ENCODE results near the gene TMEM182.
A peak's percentile ranks its signal among the peaks of the same experiment; 100 is the strongest.

The TMEM182 gene

DNA sequence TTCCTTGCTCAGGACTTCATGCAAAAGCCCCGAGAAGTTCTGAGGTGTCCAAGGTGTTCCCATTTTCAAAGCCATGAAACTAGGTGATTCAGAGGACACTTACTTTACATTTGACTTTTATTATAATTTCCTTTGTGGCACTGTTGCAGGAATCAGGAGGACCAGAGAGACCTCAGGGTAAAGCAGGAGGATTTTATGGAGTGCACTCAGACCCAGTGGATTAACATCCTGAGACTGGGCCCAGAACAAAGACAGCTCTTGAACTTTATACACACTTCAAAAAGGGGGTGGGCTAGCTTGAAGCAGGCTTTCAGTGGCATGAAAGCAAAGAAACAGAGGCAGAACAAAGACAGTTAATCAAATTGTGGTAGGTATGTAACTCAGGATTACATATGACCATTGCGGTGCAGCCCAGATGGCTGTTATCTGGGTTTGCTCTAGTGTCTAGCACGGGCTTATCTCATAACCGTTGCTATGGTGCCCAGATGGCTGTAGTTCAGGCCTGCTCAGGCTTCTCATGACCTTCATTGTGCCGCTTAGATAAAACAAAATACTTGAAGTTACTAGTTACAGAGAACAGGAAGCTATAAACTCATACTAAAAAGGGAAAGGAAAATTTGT, 39.4 kb downstream of the TMEM182 start:
- no peak overlapping the region for H3K4me3 ChIP-seq
- TF ChIP-seq, protein P1, sequence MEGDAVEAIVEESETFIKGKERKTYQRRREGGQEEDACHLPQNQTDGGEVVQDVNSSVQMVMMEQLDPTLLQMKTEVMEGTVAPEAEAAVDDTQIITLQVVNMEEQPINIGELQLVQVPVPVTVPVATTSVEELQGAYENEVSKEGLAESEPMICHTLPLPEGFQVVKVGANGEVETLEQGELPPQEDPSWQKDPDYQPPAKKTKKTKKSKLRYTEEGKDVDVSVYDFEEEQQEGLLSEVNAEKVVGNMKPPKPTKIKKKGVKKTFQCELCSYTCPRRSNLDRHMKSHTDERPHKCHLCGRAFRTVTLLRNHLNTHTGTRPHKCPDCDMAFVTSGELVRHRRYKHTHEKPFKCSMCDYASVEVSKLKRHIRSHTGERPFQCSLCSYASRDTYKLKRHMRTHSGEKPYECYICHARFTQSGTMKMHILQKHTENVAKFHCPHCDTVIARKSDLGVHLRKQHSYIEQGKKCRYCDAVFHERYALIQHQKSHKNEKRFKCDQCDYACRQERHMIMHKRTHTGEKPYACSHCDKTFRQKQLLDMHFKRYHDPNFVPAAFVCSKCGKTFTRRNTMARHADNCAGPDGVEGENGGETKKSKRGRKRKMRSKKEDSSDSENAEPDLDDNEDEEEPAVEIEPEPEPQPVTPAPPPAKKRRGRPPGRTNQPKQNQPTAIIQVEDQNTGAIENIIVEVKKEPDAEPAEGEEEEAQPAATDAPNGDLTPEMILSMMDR (IDR thresholded peaks at IDR 0.05), result no peak
- H3K27ac ChIP-seq, result no peak overlapping the region
- no peak for DNase-seq (ENCODE audit: low spot score)

DNA sequence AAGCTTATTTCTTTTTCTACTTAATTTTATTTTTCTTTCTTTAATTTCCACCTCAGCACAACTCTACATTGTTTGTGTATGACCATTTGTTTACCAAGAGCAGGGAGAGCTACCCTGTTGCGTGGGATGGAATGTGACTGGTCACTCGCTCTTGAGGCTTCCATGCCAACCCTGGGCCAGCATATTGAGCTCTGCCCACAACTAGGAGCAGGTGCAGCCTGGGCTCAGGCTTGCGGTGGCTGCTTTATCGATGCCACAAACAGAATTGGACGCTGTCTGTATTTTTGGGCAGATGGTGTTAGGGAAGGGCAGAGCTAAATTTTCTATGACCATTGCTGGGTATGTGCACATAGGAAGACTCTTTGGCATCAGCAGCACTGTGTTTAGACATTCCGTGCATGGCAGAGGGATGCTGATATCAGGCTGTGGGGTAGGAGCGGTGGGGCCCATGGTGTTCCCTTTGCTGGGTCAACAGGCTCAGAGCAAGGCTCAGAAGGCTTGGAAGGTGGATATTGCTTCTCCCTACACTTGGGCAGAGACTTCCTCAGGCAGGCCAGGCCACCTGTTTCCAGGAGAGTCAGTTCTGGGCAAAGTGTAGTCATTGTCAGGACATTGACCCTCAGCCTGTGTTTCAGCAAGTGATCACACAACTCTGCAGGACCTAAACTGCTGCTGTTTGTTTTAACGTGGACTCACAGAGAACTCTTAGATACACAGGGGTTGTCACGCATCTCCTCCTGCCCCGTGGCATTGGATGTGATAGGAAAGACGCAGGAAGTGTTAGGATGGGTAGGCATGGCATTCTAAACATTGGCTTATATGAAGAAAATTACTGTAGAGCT, 40.2 kb downstream of the TMEM182 start:
- no peak overlapping the region for H3K27ac ChIP-seq
- no peak overlapping the region for H3K4me3 ChIP-seq
- DNase-seq (ENCODE audit: low spot score), result no peak
- TF ChIP-seq, protein P1 (IDR thresholded peaks at IDR 0.05), result no peak

DNA sequence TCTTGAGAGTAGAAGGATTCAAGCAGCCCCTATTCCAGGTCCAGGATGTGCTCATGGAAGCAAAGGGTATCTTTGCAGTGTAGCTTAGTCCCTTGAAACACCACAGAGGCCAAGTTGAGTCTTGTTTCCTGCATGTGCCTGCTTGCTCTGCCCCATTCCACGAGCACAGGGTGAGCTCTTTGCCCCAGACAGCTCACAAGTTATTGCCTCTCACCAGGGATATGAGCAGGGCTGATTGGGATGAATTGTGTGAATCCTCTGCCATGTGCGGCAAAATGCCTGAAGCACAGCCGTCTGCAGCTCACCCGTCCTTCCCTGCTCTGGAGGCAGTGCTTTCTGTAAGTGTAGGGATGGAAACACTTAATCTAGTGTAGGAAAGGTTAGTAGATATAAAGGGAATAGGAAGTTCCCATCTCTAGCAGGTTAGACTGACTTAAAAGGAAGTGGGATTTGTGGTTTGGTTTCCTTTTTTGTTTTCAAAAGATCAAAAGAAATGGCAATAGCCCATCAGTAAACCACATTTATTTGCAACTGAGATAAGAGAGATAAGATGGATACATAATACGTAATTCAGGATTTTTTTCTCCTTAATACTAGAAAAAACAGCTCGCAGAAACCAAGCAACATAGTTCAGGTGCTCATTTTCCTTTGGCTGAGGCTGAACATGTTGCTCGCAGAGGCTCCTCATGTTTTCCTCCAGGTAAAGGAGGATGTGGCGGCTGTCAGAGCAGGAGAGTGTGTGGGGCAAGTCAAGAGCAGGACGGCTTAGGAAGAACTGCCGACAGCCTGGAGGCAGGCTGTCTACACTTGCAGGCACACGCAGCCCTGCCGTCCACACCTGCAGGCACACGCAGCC, 41.4 kb downstream of the TMEM182 start:
- no peak for DNase-seq (ENCODE audit: low spot score)
- TF ChIP-seq, protein P1 (IDR thresholded peaks at IDR 0.05), result no peak
- Histone ChIP-seq H3K27ac (no peak overlapping the region), H3K4me3 (no peak overlapping the region)

DNA sequence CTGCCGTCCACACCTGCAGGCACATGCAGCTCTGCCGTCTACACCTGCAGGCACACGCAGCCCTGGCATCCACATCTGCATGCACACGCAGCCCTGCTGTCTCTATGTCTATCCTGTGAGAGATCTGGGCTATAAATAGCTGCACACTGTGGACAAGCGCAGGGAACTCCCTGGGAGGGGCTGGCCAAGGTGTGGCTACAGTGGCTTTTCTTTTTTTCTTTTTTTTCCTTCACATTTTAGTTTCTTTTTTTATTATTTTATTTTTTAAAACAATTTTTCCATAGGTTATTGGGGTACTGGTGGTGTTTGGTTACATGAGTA, 42.0 kb downstream of the TMEM182 start:
- TF ChIP-seq, protein P1 (IDR thresholded peaks at IDR 0.05), result no peak
- H3K4me3 ChIP-seq, result no peak overlapping the region
- DNase-seq (ENCODE audit: low spot score), result no peak
- no peak overlapping the region for H3K27ac ChIP-seq

DNA sequence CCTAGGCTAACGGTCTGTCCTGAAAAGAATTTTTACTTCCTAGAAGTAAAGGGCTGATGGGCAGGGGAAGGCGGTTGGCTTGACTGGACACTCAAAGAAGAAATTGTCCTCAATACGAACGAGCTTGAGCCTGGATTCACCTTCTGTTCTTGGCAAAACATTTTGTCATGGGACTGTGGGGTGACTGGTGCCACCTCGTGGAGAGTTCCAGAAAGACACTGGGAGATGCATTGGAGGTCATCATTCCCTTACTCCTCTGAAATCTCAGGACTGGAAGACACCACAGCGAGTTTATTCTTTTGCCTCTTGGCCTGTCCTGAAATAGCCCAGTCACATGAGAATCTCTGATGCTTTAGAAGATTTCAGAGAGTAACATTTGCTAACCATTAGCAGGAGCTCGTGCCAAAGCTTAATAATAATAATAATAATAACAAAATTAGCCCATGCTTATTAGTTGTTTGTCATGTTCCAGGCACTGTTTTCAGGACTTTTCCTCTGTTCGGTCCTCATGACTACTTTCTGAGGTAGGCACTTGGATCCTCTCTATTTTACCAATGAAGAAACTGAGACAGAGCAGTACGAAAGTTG, 44.5 kb downstream of the TMEM182 start:
- TF ChIP-seq, protein P1 (IDR thresholded peaks at IDR 0.05), result peak; percentile 77
- no peak for DNase-seq (ENCODE audit: low spot score)
- Histone ChIP-seq H3K4me3 (no peak overlapping the region), H3K27ac (no peak overlapping the region)

DNA sequence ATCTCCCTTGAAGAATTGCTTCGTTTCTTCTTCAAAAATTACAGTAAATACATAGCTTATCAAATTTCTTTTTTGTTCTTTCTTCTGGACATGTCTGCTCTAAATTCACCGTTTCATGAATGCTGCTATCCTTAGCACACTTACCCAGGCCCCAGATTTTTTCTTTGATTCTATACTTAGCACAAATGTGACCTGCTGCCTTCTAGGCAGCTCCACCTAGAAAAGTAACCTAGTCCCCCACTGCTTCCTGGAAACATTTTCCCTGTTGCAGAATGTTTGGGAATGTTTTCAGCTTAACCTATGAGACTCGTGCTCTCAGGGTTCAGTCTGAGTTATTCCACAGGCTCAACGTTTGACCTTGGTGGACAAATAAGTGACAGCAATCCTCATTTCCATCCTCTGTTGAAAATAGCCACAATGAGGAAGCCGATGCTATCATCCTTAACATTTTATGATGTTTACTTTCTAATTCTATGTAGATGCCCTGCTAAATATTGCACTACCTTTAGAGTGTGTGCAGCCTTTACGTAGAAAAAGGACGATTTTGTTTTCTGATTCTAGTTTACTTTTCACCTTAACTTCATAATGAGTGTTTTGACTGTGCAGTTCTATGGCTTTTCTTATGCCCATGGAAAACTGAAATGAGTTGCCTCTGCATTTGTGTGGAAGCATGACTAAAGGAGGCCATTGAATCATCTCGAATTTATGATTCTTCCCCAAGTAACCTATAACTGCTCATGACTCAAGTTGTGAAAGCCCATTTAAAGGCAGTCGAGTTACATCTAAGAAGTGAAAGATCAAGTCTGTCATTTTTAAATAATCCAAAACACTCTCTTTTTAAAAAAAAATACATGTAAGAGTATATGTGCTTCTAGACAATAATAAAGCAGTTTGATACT, 47.7 kb downstream of the TMEM182 start:
- H3K4me3 ChIP-seq, result no peak overlapping the region
- H3K27ac ChIP-seq, result no peak overlapping the region
- TF ChIP-seq, protein P1 (IDR thresholded peaks at IDR 0.05), result no peak
- no peak for DNase-seq (ENCODE audit: low spot score)
